Activated CD4-positive, alpha-beta T cell treated with anti-CD3 and anti-CD28 coated beads, Interleukin-2, amount 50 U/mL, for 48 hours (primary cell): ENCODE measurements around the gene OR2AE1.

Source experiments
- DNase-seq, 2 experiments: peaks; one replicate each; pipeline ENCODE4 v3.0.0-alpha.2; 2020

Gene OR2AE1

DNA sequence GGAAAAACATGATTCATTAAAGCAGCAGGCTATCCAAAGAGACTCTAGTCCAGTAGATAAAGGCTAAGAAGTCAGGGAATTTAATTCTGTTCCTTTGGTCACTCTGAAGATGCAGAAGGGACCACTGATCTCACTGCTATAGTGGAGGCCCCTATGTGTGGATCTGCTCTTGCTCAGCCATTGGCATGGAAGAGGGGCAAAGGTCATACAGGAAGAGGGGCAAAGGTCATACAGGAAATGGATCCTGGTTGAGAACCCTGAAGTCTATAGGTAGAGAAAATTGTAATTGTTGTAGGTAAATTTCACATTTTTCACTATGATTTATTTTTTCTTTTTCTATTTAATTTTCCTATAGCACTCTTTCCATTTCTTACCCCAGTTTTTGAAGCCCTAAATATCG is 21.6 kb downstream of the OR2AE1 start:
- no peak for DNase-seq

DNA sequence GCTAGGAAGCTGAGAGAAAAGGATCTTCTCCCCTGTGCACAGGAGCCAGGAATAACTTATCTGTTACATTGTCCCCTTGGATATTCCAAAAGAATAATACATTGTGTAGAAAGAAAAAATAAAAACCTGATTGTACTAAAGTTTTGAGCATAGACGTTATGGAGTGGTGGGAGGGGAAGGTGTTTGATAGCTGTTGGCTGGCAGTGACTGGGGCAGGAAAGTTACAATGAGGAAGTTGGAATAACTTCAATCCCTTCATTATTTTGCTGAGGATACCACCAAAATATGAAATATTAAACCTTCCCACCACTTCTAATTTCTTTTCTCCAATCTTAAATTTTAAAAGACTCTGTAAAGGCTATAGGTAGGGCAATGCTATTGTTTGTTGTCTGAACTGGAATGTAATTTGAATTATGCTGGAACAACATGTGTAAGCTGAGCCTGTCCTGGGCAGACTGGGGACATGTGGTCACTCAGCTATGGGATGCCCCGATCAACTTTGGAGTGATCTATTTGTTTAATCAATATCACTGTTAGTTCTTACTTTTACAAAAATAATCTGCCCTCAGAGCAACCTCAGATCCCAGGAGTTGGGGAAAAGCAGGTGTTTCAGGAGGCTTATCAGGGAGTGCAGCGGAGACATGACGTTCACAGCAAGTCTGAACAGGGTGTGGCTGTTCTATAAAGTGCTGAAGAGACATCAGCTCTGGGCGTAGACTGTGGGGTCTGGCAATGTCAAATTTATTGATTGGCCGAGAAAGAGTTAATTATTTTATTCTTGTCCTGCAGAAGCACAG is 28.2 kb downstream of the OR2AE1 start:
- DNase-seq: no peak

DNA sequence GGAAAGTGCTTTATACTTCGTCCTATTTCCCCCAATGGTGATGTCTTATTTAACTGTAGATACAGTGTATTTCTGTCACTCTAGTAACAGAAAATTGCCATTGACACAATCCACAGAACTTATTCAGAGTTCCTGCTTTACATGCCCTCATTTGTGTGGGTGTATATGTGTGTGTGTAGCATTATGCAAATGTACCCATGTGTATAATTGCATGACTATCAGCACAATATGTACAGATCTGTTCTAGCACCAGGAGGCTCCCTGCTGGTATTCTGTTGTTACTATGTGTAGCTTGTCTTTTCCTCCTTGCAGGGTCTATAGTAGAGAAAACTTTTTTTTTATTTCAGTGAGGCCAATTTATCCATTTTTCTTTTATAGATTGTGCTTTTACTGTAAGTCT is 32.5 kb downstream of the OR2AE1 start:
- no peak for DNase-seq

DNA sequence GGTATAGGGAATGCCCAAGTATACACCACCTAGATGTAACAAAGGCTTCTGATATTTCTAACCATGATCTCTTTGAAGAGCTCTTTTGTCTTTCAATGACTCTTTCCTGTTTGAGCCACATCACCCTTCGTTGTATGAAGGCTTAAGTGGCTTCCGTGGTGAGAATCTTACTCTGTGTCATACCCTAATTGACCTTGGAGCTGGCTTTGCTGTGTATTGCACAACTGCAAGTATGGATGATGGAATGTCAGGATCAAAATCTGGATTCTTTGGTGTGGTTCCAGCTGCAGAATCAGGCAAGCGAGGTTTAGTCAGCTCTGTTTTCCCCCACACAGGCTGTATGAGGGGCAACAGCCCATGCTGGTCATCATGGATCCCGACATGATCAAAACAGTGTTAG is 33.0 kb downstream of the OR2AE1 start:
- DNase-seq: no peak

DNA sequence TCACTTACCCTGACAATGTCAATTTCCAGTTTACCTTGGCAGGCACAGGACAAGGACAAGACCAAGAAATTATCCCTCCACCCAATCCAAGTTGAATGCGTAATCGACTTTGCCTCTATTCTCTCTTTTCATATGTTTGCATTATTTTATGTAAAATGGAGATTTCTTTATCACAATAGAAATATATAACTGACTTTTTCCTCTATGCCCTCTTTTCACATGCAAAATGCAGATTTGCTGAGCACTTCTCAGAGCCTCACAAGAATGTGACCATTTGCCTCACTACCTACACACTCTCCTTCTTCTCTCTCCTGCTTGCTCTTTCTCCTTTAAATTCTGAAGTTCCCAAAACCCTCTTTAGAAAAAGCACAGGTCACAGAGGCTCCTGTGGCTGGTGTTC is 33.9 kb downstream of the OR2AE1 start:
- no peak for DNase-seq

DNA sequence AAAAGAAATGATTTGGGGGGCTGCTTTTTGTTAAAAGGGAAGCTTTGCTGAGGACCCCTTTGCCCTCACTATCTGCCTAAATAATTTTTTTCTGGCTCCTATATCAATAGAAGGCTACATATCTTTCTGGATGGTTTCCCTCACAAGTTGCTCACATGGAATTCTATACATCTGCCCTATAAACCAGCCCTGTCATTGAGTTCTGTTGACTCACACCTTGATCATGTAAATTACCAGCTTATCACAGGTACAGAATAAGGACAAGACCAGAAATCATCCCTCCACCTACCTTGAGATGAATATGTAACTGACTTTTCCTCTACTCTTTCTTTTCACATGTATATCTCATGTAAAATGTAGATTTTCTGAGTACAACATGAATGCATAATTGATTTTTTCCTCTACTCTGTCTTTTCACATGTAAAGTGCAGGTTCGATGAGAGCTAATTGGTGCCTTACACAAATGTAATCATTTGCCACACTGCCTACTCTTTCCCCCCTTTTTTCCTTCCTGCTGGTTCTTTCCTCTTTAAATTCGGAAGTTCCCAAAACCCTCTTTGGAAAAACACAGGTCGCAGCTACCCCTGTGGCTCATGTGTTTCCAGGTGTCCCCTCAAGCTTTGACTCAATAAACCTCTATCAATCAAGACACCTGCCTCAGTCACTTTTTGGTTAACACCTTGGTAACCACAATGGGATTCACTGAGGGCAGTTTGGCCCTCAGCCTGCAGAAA is 36.5 kb downstream of the OR2AE1 start:
- DNase-seq: no peak

DNA sequence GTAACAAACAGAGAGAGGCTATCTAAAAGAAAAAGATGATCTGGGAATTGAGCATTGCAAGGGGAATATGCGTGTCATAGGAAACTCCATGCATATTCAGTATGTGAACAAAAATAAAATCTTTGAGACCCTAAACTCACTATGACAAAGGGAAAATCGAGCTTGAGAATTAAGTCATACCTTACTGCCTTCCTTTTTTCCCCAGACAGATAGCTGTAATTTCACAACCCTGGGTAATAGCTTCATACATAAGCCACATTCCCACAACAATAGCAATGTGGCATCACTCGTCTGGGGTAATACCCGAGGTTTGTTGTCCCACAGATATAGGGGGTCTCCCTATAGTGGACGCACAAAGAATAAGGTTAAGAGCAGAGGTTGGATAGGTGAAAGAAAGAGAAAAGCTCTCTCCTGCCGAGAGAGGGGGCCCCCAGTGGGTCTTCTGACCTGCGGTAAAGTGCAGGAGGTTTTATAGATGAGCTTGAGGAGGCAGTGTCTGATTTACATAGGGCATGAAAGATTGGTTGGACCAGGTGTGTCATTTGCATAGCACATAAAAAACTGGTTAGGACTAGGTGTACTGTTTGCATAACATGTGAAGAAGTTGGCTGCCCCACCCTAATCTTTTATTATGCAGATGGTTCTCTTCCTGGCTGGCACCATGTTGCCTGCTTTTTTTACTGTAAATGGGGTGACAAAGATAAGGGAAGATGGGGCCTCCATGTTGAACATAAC is 37.4 kb downstream of the OR2AE1 start:
- DNase-seq: no peak

DNA sequence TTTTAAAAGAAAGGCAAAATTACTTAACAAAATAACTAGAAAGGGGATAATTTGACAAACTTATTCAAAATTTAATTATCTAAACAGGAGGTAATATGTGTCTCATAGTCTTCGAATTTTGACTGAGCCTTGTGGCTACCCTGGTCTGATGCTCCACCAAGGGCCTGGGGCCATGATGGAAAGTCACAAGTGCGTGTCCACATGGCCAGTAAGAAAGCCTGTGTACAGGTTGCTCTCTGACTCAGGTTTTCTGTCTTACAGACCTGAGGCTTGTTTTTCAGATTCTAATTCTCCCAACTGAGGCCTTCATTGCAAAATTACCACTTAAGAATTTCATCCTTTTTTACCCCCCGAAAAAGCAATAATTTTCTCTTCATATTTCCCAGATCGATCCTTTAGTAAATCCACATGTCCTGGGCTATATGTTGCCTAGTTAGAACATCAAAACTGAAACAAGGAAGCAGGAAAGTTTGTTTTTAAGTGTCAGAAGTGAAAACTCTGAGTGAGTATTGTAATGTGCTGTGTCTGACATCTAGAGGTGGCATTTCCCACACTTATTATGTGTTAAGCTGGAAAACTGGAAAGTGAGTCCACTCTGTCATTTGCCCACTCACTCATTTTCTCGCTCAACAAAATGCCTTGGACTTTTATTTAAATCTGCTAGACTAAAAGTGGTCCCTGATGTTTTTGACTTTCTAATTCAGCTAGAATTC is 39.0 kb downstream of the OR2AE1 start:
- no peak for DNase-seq

DNA sequence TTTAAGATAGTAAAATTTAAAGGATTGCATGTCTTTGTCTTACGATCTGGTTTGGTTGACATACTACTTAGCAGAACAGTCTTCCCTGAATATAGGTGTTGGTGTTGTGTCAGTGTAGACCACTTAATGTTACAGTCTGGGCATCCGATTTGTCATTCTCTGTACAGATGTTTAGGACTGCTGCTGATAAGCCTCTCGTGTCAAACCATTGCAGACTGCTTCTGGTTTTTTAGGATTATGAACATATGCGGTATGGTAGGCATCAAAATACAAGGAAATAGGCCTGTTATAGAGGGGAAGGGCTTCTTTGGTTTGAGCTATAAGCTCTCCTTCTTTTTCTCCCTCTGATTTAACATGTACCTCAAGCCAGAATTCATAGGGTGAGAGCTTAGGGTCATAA is 41.6 kb downstream of the OR2AE1 start:
- DNase-seq: no peak

DNA sequence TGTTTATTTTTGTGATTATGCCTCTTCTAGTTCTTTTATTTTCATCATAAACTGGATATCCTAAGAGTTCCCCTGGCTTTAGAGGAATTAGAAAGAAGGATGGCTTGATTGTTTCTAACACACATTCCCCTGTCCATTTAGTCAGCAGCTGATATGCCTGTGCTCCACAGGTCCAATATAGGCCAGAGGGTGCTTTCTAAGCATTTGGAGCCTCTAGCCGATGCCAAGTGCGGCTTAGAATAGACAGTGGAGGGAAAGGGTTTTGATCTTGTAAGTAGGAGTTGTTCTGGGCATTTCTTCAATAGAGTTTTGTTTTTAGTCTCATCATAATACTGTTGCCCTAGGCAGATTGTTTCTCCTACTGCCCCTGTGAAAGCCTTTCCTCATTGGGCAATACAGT is 42.5 kb downstream of the OR2AE1 start:
- DNase-seq: no peak

DNA sequence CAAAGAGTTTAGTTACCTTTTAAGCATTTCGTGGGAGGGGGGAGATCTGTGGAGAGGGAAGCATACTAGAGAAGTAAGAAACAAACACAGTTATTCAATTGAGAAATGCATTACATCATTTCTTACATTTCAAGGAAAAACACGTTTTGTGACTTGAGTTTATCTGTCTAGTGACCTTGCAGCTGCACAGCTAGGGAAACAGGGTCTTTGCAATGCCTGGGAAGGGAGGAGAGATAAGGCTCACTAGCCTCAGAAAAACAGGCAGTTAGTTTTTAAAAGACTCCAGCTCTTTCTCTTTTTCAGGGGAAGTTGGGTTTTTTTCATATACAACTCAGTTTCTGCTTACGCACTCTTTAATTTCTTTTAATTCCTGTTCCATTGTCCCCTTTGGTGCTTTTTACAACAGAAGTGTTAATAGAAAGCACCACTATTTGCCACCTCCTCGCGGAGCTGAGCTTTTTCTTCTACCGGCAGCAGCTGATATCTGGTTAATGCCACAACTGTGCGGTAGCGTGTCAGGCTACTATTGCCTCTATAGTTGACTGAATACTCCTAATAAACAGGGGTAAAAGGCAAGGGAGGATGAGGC is 43.5 kb downstream of the OR2AE1 start:
- DNase-seq: no peak

DNA sequence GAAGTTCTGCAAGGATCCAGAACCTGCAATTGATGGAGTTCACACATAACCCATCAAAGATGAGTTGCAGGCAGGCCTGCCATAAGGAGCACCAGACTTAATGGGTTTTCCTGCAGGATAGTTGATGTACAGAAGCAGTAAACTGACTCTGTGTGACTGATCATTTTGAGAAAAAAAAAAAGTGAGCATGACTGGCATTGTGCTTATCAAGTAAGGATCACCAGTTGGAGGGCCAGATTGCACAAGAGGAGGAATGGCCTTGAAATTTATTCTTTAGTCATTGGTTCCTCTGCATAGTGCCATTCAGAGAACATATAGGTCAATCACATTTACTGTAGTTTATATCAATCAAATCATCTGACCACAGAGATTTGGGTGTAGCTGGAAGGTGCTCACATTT is 45.2 kb downstream of the OR2AE1 start:
- no peak for DNase-seq

DNA sequence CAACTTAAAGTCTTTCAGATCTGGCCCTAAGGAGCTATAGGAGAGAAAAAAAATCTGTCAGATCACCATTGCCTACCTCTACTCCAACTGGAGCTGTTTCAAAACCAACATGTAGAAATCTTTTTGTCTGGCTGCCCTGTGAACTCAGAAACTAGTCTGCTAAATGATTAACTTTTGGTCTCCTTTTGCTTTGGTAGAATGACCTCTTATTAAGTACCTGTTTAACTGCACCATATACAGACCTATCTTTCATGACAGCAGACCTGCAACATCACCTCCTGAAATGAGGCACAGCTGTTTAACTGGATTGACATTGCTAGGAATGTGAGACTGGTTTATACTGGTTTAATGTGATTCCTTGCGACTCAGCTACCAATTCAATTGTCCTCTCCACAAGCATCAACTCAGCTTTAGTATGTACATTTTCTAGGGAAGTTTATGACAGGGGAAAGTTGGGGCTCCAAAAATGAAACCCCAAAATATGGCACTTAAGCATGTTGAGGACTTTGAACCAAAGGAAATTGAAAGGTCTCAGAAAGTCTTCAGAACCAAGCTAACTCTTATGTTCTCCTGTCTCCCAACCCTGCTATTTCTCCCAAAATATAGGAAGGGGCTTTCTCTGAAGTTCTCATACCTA is 47.2 kb downstream of the OR2AE1 start:
- no peak for DNase-seq

DNA sequence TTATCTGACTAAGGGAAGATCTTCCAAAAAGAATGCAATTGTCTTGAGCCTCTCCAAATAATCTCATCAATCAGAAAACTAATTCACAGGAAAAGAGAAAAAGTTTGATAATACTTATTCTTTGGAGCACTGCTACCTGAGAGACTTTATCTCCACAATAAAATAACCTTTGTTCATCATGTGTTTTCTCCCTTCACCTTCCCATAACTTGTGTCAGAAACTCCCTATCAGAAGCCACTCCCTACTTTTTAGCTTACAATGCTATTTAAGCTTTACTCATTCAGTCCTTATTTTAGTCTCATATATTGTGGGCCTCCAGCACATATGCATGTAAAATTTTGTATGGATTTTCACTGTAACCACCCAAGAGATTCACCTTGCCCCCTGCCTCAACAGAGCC is 48.0 kb downstream of the OR2AE1 start:
- no peak for DNase-seq

DNA sequence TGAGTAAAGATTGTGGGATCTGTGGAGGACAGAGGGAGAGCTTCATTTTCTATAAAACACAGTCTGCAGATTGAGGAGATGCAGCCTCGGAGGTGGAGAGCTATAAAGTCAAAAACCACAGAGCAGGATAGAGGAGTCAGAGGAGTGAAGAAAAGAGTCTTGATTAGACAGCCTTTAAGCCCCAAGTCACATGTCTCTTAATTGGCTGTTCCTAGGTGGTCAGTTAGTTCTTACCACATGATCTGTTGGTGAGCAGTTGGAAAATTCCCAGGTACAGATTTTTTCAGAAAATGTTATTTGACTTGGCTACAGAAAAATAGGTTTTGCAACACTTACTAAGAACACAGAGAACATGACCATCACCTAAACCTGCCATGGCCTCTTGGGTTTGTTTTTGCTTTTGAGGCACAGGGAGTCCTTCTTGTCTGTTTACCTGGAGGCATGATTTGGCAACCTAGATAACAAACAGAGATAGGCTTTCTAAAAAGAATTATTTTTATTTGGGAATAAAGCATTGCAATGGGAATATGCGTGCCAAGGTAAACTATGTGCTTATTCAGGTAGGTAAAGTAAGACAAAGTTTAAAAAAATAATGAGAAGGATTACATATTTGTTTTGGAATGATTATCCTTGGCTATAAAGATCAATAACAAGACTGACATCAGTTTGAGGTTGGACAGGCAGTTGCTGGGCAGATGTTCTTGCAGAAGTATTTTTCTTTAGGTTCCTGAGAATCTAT is 49.6 kb downstream of the OR2AE1 start:
- DNase-seq: no peak
